HG03280 (cell line): Measurements from ENCODE around the gene RALGAPB.
A peak's percentile ranks its signal among the peaks of the same experiment; 100 is the strongest.
"Not testable (repeated sequence)": the region's sequence is repeated elsewhere in the genome, so short reads cannot be mapped to it uniquely, and the experiment has no call there.

Experiments
- ATAC-seq: cut with Tn5 transposase; IDR thresholded peaks from one replicate; pipeline ENCODE4 v1.9.1; 2021; ENCODE audit warnings: mild to moderate bottlenecking, moderate library complexity; ENCODE audit not compliant: unreplicated experiment

The RALGAPB gene

DNA sequence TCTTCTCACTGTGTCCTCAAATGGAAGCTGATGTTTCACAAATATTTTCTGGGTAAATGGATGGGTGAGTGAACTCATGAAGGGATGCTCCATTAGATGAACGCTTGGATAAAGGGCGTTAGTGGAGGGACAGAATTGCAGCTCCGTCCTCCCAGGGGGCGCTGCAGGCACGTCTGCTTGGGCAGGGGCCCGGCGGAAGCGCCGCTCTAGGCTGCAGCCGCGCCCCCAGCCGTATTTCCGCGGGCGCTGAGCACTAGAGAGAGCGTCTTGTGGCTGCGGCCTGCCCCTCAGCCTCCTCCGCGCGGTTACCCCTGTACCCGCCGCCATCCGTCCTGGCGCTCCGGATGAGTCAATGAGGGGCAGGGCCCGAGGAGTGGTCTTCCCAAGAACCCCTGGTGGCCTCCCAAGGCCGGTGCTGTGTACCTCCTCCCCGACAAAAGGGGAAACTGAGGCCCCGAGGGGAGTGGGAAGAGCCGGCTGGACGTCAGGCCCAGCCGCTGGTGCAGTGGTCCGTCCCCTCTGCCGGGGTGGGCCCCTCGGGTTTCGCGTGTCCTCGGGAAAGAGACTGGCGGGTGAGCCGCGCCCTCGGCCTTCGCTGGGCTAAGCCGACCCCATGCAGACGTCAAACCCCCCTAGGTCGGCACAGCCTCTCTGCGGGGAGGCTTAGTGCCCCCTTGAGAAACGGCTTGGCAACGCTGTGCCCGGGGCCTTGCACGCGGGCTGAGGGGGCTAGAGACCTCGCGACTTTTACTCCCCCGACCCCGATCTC lies 26.0 kb upstream of the RALGAPB start:
- peak; percentile 88 for ATAC-seq

DNA sequence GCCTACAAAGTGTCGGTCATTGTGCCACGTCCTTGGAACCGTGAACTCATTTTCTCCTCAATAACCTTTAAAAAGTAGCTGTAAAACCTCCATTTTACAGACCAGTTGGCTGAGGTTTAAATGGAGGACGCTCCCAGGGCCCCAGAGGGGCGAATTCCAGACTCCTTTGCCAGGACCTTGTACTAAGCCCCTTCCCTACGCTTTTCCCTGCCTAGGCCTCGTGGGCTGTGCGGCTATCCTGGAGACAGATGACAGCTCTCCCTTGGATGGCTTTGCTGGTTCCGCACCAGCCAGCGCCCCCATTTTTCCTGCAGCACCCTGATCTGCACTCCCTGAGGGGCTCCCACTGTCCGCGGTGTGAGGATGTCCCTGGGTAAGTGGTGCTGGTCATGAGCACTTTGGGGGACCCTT lies 25.4 kb upstream of the RALGAPB start:
- ATAC-seq = no peak

DNA sequence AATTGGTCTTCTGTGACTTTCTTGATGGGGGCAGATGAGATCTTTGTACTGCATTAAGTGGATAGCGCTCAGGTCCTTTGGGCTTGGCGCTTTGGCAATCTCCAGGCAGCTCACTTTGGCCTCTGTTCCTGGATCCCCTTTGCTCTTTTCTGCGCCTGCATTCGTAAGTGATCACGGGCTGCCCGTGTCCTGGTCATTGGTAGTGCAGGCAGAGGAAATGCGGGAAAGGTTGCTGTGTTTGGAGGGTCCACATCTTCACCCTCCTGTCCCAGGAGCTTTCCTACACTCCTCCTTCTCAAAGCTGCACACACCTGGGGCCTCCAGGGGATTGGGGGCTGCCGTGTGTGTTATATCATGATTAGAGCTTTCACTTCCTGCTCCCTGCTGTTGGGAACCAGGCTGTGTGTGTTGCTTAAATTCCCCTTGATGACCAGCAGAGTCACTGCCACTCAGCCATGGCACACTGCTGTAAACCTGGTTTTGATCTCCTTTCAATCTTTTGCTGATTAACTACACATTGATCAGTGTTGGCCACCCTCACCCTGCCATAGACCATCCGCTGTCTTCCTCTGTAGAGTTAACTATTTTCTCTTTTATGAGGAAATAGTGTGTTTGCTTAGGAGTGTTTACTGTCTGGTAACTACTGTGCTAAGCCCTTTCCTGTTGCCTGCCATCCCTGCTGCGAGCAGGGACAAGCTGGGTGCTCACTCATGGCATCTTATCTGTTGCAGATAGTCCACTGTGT lies 24.5 kb upstream of the RALGAPB start:
- no peak for ATAC-seq

DNA sequence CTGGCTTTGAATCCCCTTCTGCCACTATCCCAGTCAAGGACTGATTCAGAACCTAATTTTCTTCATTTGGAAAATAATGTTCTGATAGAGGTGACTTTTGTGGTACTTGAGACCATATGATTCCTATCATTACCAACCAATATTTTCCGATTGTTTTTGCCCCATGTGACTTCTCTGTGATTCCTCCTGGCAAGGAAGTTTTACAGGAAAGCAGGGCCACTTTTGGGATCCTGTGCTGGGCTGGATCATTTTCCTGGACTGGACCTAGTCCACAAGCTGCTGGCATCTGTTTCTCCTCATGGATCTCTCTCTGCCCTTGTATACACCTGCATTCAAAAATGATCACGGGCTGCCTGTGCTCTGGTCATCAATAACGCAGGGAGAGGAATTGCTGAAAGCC lies 23.6 kb upstream of the RALGAPB start:
- ATAC-seq = no peak

DNA sequence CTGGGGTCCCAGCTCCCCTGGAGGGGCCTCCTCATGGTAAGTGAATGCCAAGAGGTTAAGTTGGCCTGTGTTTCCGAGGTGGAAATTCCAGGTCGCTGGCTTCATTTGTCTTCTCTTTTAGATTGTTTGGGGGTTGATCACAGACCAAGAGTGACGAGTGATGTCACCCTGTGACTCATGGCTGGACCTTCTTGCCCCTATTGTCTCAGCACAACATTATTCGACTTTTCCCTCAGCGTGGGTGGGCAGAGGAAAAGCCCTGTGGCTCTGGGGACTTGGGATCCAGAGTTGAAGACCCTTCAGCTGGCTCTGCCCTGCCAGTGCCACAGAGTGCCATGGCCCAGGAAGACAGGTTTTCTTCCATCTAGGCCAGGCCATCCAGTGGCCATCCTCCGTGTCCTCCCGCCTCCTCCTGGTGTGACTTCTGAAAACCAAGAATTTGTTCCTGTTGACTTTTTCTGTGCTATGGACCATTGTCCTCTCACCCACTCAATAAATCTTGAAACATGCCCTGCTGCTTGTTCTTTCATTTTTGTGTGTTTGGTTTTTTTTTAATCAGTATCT lies 22.1 kb upstream of the RALGAPB start:
- ATAC-seq = no peak

DNA sequence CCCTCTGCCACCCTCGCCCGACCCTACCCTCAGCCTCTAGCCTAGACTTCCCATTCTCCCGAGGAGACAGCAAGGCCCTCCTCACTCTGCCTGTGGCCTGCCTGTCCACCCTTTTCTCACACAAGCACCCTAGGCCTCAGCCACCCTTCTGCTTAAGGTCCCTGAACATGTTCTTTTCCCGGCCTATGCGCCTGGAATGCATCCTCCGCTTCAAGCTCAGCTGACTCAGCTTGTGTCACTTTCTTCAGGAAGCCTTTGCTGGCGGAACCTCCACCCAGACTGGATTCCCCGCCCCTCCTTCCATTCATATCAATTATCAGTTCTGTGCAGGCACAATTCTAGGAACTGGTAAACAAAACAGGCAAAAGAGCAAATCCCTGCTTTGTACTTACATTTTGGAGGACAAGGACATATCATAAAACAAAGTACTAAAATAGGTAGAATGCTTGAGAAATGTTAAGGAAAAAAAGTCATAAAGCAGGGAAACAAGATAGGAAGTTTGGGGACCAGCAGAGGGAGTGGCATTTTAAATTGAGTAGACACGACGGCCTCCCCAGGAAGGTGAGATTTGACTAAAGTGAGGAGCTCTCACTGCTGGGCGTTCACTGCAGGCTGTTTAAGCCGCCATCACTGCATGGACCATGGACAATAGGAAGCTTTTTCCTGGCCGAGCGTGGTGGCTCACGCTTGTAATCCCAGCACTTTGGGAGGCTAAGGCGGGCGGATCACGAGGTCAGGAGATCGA lies 19.6 kb upstream of the RALGAPB start:
- ATAC-seq = no peak

DNA sequence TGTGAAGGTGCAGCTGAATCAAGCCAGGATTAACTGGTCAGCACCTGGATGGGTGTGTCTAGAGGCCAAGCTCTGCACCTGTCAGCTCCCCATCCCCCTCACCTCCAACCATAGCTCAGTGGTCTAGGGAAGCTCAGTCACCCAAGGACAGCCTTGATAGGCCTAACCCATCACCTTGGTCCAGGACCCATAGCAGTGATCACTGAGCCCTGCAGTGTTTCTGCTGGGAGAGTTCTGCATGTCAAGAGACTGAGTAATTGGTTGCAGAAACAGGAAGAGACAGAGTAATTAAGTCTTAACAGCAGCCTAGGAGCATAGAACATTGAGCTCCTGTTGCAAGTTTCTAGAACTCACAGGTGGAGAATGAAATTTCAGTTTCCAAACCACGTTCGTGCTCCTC lies 18.7 kb upstream of the RALGAPB start:
- ATAC-seq = no peak

DNA sequence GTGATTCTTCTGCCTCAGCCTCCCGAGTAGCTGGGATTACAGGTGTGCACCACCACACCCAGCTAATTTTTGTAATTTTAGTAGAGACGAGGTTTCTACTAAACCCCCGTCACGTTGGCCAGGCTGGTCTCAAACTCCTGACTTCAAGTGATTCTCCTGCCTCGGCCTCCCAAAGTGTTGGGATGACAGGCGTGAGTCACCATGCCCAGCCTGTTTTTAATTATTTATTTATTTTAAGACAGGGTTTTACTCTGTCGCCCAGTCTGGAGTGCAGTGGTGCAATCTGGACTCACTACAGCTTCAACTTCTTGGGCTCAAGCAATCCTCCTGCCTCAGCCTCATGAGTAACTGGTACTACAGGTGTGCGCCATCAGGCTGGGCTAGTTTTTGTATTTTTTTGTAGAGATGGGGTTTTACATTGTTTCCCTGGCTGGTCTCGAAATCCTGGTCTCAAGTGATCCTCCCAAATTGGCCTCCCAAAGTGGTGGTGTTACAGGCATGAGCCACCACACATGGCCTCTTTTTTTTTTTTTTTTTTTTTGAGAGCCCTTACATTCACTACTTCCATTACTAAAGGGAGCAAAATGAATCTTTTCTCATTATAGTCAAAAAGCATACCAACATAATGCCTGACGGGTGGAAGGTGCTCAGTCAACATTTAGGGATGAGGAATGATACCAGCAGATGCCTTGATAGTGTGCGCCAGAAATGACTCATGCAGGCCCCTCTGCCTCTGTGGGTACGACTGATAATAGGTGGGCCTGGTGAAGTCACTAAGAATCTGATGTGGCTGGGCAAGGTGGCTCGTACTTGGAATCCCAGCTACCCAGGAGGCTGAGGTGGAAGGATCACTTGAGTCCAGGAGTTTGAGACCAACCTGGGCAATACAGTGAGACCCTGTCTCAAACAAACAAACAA lies 17.8 kb upstream of the RALGAPB start:
- no peak for ATAC-seq

DNA sequence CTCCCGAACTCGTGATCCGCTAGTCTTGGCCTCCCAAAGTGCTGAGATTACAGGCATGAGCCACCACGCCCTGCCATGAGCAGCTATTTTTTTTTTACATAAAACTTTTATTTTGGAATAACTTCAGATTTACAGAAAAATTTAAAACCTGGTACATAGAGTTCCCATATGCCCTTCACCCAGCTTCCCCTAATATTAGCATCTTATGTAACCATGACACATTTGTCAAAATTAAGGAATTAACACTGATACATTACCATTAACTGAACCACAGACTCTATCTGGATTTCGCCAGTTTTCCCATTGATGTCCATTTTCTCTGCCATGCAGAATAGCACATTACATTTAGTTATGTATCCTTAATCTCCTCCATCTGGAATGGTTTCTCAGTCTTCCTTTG lies 14.3 kb upstream of the RALGAPB start:
- no peak for ATAC-seq

DNA sequence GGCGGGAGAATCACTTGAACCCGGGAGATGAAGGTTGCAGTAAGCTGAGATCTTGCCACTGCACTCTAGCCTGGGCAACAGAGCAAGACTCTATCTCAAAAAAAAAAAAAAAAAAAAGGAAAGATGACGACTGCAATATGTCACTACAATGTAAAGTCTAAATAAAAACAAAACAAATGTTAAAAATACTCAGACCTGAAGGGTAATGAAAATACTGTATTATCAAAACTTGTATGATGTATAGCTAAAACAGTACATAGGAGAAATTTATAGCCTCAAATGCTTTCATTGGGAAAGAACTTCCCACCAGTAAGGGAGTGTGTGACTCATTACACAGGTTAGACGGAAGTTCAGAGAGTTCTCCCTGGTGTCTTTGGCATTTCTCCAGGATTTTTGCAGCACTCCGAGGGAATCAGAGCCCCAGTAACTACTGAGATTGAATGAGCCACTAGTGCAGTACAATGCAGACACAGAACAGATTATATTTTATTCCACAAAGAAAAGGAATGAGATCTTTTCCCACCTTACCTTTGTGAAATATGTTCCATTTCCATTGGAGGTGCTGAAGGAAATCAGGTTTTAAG lies 12.5 kb upstream of the RALGAPB start:
- ATAC-seq = no peak

DNA sequence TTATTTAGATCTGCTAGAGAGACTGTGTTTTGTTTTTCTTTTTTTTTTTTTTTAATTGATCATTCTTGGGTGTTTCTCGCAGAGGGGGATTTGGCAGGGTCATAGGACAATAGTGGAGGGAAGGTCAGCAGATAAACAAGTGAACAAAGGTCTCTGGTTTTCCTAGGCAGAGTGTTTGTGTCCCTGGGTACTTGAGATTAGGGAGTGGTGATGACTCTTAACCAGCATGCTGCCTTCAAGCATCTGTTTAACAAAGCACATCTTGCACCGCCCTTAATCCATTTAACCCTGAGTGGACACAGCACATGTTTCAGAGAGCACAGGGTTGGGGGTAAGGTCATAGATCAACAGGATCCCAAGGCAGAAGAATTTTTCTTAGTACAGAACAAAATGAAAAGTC lies 12.0 kb upstream of the RALGAPB start:
- not testable (repeated sequence) for ATAC-seq

DNA sequence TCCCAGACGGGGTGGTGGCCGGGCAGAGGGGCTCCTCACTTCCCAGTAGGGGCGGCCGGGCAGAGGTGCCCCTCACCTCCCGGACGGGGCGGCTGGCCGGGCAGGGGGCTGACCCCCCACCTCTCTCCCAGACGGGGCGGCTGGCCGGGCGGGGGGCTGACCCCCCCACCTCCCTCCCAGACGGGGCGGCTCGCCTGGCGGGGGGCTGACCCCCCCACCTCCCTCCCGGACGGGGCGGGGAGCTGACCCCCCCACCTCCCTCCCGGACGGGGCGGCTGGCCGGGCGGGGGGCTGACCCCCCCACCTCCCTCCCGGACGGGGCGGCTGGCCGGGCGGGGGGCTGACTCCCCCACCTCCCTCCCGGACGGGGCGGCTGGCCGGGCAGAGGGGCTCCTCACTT lies 11.5 kb upstream of the RALGAPB start:
- ATAC-seq = not testable (repeated sequence)

DNA sequence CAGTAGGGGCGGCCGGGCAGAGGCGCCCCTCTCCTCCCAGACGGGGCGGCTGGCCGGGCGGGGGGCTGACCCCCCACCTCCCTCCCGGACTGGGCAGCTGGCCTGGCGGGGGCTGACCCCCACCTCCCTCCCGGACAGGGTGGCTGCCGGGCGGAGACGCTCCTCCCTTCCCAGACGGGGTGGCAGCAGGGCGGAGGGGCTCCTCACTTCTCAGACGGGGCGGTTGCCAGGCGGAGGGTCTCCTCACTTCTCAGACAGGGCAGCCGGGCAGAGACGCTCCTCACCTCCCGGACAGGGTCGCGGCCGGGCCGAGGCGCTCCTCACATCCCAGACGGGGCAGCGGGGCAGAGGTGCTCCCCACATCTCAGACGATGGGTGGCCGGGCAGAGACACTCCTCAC lies 11.1 kb upstream of the RALGAPB start:
- not testable (repeated sequence) for ATAC-seq

DNA sequence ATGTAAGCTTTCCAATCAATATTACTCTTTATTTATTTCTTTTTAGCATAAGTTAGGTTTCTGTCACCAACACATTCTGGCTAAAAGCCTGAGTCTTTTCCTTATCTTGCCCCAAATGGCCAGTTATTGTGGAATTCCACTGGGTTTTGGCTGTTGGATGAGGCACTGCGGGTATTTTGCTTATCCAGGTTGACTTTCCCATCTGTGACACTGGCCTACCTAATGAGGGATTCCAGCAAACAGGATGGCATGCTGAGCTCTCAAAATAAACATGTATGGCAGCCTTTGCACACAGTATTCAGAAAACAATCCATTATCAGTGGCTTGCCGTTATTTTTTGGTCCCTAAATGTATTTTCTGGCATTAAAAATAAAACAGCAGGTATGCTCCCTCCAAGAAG lies 6.5 kb upstream of the RALGAPB start:
- no peak for ATAC-seq

DNA sequence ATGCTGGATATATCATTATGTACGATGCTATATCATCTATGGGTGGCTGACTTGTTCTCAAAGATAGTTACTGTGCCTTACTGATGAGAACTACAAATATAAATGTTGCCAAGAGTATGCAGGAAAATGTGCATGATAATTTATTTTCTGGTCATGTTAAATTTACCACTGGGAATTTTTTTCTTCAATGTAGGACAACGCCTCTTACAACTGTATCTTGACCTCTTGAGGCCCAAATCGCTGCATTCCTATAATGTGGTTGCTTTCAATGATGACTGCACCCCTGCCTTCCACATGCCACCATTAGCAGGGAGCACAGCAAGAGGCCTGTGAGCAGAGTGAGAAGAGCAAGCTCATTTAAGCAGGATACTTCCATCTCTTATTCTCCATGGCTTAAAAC lies 5.7 kb upstream of the RALGAPB start:
- no peak for ATAC-seq

DNA sequence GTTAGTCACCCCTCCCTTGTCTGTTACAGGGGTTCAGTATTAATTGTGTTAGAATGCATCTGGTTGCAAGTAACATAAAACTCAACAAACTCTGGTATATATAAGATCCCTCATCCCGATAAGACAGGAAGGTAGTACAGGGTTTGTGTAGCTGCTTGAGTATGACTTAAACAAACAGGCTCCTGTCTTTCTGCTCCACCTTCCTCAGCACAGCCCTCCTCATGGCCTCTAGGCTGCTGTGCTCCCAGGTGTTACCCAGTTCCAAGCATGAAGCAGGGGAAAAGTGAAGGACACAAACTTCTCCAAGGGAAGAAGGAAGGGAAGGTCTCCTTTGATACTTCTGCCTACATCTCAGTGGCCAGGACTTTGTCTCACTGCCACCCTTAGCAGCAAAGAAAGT lies 1.4 kb upstream of the RALGAPB start:
- no peak for ATAC-seq

DNA sequence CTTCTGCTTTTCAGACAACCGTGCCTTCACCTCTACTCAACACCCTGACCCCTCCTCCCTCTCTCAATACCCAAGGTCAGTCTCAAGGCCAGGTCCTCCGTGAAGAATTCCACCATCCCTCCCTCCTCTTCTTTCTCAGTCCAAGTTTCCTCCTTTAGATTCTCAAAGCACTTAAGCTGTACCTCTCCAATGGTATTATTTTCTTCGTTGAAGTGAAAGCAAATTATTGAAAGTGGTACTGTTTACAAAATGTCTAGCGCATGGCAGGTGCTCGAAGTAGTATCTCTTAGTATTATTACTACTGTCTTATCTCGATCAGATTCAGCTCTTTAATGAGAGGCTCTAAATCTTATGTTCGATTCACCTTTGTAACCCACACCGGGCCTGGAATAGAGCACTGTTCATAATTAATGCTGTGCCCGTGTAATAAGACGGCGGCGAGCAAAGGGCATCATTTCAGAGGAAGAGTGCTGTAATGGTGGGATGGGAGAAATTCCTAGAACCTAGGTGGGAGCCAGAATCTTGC lies 593 bp upstream of the RALGAPB start:
- ATAC-seq = no peak

DNA sequence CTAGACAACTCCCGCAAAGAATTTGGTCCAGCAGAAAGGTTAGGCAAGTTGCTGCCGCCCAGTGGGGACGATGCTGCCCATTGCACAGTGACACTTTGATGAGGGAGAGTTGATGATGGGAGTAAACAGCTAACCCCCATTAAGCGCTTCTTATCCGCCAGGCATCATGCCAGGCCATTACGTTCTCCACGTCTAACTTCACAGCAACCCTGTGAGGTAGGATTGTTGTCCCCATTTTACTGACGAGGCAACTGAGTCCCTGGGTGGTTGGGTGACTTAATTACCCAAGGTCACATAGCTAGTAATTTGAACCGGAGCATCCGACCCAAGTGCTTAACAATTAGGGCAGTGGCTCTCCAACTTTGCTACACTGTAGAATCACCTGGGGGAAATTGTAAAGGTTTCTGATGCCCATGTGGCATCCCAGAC lies 738 bp downstream of the RALGAPB start:
- peak; percentile 2 for ATAC-seq

DNA sequence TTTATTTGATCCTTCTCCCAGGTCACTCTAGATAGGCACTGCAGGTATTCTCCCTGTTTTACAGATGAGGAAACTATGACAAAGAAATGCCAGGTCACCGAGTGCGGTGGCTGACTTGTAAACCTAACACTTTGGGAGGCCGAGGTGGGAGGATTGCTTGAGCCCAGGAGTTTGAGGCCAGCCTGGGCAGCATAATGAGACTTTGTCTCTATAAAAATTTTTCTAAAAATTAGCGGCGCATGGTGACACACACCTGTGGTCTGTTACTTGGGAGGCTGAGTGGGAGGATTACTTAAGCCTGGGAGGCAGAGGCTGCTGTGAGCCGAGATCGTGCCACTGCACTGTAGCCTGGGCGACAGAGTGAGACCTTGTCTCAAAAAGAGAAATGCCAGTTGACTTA lies 5.1 kb downstream of the RALGAPB start:
- no peak for ATAC-seq

DNA sequence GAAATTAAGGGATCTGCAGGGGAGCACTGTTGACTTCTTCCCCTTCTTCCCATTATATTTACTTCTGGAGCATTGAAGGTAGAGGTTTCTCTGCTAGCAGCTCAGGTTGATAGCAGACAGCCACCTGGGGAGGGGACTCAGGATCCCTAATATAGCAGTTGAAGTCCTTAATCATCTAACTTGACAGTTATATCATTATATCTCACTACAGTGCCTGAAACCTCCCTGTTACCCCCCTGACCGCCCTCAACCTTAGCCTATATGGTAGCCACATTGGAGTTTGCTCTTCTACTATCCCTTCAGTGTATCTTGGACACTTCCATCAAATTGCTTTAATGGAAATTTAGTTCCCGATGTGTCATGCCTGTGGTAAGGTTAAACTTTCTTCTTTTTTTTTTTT lies 7.0 kb downstream of the RALGAPB start:
- no peak for ATAC-seq
